ENCODE measurements around the gene CFAP53.
"Not testable (repeated sequence)": the region's sequence is repeated elsewhere in the genome, so short reads cannot be mapped to it uniquely, and the experiment has no call there.

Gene CFAP53, protein sequence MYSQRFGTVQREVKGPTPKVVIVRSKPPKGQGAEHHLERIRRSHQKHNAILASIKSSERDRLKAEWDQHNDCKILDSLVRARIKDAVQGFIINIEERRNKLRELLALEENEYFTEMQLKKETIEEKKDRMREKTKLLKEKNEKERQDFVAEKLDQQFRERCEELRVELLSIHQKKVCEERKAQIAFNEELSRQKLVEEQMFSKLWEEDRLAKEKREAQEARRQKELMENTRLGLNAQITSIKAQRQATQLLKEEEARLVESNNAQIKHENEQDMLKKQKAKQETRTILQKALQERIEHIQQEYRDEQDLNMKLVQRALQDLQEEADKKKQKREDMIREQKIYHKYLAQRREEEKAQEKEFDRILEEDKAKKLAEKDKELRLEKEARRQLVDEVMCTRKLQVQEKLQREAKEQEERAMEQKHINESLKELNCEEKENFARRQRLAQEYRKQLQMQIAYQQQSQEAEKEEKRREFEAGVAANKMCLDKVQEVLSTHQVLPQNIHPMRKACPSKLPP

DNA sequence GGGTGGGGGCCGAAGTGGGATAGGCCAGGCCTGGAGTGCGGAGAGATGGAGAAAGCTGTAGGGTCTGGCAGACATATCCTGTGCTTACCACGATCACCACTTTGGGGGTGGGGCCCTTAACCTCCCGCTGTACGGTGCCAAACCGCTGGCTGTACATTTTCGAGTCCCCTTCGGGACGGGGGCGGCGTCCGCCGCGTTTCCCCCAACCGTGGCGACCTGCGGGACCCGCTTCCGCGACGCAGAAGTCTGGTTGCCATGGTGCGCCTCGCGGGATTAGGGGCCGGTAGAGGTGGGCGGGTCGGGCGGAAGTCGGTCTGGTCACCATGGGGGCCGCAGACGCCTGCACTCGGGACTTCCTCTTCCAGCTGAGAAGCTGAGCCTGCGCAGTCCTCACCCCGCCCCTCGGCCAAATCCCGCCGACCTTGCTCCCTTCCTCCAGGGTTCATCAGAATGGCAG lies at the start of gene CFAP53:
TSS of gene CFAP53 (minus strand) at position 248 of the 457 bp plus-strand sequence. CDS start at position 157, 91 bp downstream.
- peak; percentile 47 to 85 (median 70) for DNase-seq (ENCODE audit: low read depth in 4 of 4, low spot score in 1 of 4)

DNA sequence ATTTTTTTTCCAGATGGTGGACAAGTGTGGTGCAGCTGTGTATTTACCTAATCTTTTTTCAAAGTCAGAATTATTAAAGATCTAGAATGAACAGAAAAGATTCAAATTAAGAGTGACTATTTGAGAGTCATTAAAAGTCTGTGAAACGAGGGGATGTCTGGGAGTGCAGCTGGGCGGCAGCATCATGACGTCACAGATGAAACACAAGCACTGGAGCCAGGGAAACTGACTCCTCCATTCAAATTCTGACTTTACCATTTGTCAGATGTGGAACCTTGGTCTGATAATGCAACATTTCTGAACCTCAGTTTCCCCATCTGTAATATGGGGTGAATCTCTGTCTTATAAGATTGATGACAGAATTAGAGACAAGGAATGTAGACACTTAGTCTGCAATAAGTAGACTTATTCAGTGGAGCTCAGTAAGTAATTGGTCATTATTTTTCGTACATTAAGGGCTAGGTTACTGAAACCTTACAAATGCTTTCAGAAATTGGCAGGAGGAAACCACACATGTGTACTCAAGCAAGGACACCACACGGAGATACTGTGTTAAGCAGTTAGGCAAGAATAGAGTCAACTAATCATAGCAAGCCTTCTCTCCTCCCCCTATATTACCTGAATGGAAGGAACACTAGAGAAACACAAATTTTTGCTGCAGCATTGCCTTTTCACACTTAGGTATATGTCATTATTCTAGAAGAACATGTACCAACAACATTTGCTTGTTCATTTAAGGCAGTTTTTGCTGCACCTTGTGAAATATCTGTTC lies 49.0 kb upstream of the CFAP53 start:
- no peak for DNase-seq (ENCODE audit: low read depth in 4 of 4, low spot score in 1 of 4)

GRCh38 chr18:50313873-50314460 lies 47.7 kb upstream of the CFAP53 start:
- no peak for DNase-seq (ENCODE audit: low read depth in 4 of 4, low spot score in 1 of 4)

DNA sequence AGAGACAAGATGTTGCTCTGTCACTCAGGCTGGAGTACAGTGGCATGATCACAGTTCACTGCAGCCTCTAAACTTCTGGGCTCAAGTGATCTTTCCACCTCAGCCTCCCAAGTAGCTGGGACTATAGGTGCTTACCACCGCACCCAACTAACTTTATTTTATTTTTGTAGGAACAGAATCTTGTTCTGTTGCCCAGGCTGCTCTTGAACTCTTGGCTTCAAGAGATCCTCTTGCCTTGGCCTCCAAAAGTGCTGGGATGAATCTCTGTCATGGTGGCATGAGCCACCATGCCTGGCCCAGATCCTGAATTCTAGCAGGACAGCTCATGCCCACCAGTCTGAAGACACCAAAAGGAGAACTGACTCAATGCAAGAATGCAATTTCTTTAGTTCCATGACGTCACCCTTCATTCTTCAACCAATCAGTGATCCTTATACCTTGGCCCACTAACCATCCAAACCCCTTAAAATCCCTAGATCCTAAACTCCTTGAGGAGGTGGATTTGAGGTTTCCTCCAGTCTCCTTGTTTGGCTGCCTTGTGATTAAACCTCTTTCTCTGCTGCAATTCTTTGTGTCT lies 46.8 kb upstream of the CFAP53 start:
- DNase-seq (ENCODE audit: low read depth in 4 of 4, low spot score in 1 of 4) = no peak

DNA sequence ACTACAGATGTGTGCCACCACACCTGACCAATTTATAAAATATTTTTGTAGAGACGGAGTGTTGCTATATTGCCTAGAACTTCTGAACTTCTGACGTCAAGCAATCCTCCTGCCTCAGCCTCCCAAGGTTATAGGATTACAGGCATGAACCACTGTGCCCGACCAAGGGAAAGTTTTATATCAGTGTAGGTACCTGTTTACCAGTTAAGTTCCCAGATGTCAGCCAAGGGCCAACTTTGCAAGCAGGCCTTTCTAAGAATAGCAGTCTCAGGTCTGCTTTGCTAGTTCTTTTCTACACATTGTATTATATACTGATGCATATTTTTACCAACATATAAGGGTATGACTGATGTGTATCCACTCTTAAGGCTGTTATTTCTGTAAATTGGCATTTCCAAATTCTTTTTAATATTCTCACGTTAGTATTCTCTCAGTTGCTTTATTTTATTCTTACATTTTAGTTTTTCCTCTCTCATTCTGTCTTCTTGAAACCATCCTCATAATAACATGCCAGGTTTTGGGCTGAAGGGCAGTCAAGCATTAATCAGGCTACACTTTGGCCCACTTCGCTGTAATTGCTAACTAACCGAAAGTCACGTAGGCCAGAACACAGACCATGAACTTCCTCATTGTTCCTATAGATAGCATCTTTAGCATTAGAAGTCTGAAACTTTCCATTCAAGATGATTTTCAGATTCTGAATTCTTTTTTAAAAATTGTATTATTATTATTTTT lies 46.2 kb upstream of the CFAP53 start:
- no peak for DNase-seq (ENCODE audit: low read depth in 4 of 4, low spot score in 1 of 4)

DNA sequence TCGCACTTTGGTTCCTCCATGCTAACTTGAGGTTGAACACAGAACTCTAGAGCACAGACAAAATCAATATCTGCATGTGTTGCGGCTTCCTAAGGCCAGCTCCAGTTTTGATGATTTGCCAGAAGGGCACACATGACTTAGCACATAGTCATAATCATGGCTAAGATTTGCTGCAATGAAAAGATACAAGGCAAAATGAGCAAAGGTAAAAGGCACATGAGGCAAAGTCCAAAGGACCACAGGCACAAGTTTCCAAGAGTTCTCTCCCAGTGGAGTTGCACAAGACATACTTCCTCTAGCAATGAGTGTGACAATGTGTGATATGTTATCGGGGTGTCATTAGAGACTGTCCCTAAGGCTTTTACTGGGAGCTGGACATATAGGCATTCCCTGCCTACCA lies 45.4 kb upstream of the CFAP53 start:
- DNase-seq (ENCODE audit: low read depth in 4 of 4, low spot score in 1 of 4) = no peak

DNA sequence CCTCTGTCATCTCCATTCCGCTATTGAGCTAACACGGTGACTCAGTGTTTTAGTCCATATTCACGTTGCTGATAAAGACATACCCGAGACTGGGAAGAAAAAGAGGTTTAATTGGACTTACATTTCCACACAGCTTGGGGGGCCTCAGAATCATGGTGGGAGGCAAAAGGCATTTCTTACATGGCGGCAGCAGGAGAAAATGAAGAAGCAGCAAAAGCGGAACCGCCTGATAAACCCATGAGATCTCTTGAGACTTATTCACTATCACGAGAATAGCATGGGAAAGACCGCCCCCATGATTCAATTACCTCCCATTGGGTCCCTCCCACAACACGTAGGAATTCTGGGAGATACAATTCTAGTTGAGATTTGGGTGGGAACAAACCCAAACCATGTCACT lies 43.8 kb upstream of the CFAP53 start:
- no peak for DNase-seq (ENCODE audit: low read depth in 4 of 4, low spot score in 1 of 4)

- DNase-seq (ENCODE audit: low read depth in 4 of 4, low spot score in 1 of 4) = not testable (repeated sequence)
These were observed 42.6 kb upstream of the CFAP53 start for GRCh38 chr18:50308851-50309250.

DNA sequence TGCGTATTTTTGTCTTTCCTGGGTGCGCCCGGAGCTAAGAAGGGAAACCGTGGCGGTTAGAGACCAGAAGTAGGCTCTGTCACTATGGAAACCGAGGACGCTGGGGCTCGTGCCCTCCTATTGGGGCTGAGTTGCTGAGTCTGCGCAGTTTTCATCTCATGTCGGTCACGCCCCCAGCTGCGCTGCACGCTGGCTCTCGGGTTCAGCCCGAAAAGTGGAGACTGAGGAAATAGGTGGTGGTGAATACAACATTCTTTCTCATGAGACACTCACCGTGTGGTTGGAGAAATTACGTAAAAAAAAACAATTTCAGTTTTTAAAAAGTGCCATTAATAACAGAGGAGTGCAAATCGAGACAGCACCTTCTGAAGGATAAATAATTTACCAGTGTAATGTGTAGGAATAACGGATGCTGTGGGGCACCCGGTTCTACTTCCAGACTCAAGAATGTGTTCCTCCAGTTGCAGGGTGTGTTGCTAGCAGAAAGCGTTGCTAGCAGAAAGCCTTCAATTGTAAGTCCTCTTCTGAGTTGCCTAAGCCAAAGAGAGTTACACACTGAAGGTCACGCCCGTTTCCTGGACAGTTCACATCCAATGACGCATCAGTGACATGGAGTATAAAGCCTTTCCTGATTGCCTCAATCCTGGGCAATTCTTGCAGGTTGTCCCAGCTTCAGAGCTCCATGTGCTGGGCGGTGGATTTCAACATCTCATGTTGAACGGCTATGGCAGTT lies 41.6 kb upstream of the CFAP53 start:
- peak; percentile 75 to 88 (median 82) for DNase-seq (ENCODE audit: low read depth in 4 of 4, low spot score in 1 of 4)

DNA sequence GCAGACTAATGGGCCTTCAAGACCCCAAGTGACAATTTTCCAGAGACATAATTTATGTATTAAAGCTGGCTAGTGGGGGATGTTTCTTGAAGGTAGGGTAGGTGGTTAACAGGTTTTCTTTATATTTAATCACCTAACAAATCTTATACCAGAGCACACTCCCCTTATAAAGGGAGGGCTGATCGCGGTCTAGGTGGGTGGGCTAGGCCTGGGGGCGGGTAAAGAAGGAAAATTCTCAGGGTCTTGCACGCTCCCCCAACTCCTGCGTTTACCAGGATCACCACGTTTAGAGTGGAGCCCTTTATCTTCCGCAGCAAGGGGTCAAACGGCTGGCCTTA lies 41.1 kb upstream of the CFAP53 start:
- no peak for DNase-seq (ENCODE audit: low read depth in 4 of 4, low spot score in 1 of 4)

DNA sequence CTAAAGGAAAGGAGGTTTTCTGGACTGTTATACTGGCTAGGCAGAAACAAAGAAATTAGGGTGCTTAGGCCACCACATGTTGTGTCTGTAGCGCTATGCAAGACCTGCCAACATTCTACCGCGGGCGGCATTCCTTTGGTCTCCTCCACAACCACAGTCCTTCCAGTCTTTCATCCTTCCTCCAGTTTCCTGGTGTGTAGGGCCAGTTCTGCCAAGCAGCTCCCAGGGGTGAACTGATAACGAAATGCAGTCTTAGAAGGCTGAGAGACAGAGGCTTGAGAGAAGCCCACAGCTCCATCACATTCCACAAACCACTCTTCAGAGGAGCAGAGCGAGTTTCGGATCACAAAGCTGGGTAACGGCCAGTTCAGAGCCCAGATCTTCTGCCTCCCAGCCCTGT lies 40.6 kb upstream of the CFAP53 start:
- no peak for DNase-seq (ENCODE audit: low read depth in 4 of 4, low spot score in 1 of 4)

GRCh38 chr18:50301074-50301473 lies 34.8 kb upstream of the CFAP53 start:
- no peak for DNase-seq (ENCODE audit: low read depth in 4 of 4, low spot score in 1 of 4)

GRCh38 chr18:50299626-50300388 lies 33.5 kb upstream of the CFAP53 start:
- DNase-seq (ENCODE audit: low read depth in 4 of 4, low spot score in 1 of 4) = no peak

- no peak for DNase-seq (ENCODE audit: low read depth in 4 of 4, low spot score in 1 of 4)
These were observed 32.4 kb upstream of the CFAP53 start for GRCh38 chr18:50298443-50299284.

GRCh38 chr18:50297621-50298442 lies 31.5 kb upstream of the CFAP53 start:
- peak; percentile 32 to 51 (median 48) for DNase-seq (ENCODE audit: low read depth in 4 of 4, low spot score in 1 of 4)

DNA sequence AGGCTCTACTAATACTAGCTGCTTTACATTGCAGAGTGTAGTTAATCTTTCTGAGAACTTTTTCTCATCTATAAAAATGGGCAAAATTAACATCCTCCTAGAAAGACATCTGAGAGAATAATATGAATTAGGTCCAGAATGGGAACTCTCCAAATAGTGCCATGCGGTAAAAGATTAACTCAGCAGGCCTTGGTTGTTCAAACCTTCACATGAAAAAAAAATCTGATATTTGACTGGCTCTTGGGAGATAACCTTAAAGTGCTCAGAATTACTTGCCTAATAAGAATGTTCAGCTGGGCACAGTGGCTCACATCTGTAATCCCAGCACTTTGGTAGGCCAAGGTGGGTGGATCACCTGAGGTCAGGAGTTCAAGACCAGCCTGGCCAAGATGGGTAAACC lies 26.7 kb upstream of the CFAP53 start:
- DNase-seq (ENCODE audit: low read depth in 4 of 4, low spot score in 1 of 4) = no peak

DNA sequence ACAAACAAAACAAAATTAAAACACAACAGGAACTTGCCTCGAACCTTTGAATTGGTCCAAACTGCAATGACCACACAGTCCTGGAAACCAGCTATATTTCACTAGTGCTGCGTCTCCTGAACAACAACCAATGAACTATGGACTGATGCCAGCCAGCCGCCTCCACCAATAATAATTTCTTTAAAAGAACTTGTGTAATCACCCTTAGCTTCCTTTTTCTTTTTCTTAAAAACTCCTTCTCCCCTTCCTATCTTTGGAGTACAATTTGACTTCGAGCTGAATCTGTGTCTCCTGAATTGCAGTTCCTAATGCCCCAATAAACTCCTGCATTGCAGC lies 22.8 kb upstream of the CFAP53 start:
- no peak for DNase-seq (ENCODE audit: low read depth in 4 of 4, low spot score in 1 of 4)

All from stimulated activated CD4-positive, alpha-beta T cell treated with anti-CD3 and anti-CD28 coated beads, Interleukin-1b, Interleukin-23, amount 100 ng/mL, for 24 hours (primary cell).